ENCODE measurements around the gene PAQR5. TPM values are rescaled to one million over a fixed set of nuclear protein-coding genes. Genes with fewer than 3 reads are reported as not detected.

The PAQR5 gene
- total RNA-seq, 1 experiment from 2014 or later = 34.0 TPM

GRCh38 chr15:69392352-69392751 lies 93.6 kb downstream of the PAQR5 start:
- ATAC-seq = no peak
- no peaks in the 10 kb centered on the region for H3K36me3 ChIP-seq (ENCODE audit: control insufficient read depth in 1 of 2, insufficient read depth in 2 of 2, low read length in 2 of 2)
- no peak overlapping the region for H3K4me3 ChIP-seq (replicated peaks in 1 of 2; ENCODE audit: low read depth in 1 of 2, low read length in 2 of 2)
- H3K4me1 ChIP-seq (ENCODE audit: control insufficient read depth in 1 of 2, insufficient read depth in 2 of 2, low read length in 2 of 2) = peaks cover 26 to 47% of the 10 kb centered on the region in 2 experiments
- no TSS peak for BruUV-seq (replicated peaks)
- no peak overlapping the region for H2AFZ ChIP-seq (ENCODE audit: low read depth, low read length, poor library complexity, severe bottlenecking)
- TF ChIP-seq CEBPB (IDR thresholded peaks at IDR 0.05; ENCODE audit: low read depth) (no peak), ZBTB33 (IDR thresholded peaks at IDR 0.05; ENCODE audit: extremely low read depth, insufficient replicate concordance, low read length) (no peak), EZH2phosphoT487 (IDR thresholded peaks at IDR 0.05; ENCODE audit: borderline replicate concordance) (no peak), ELF1 (IDR thresholded peaks at IDR 0.05; ENCODE audit: borderline replicate concordance, low read depth) (no peak), POLR2A (IDR thresholded peaks at IDR 0.05; ENCODE audit: borderline replicate concordance, extremely low read depth, insufficient read depth, insufficient read length) (no peak), TCF7L2 (IDR thresholded peaks at IDR 0.05; ENCODE audit: borderline replicate concordance, extremely low read depth, insufficient read depth, insufficient read length) (no peak), SP1 (IDR thresholded peaks at IDR 0.05; ENCODE audit: low read depth) (no peak), YY1 (IDR thresholded peaks at IDR 0.05; ENCODE audit: extremely low read depth, insufficient replicate concordance, low read depth, low read length) (no peak), RAD21 (IDR thresholded peaks at IDR 0.05; ENCODE audit: low read depth) (no peak), EGR1 (IDR thresholded peaks at IDR 0.05; ENCODE audit: low read depth) (no peak), ZNF274 (IDR thresholded peaks at IDR 0.05; ENCODE audit: low read depth, low read length) (no peak), JUND (IDR thresholded peaks at IDR 0.05) (no peak), MAX (IDR thresholded peaks at IDR 0.05) (no peak), REST (IDR thresholded peaks at IDR 0.05; ENCODE audit: low read depth) (no peak), EZH2 (IDR thresholded peaks at IDR 0.05) (no peak), POLR2AphosphoS5 (IDR thresholded peaks at IDR 0.05; ENCODE audit: low read depth, low read length) (no peak), CBX3 (IDR thresholded peaks at IDR 0.05; ENCODE audit: low read depth) (no peak), ZFX (IDR thresholded peaks at IDR 0.05) (no peak)
- TF ChIP-seq, protein P1, sequence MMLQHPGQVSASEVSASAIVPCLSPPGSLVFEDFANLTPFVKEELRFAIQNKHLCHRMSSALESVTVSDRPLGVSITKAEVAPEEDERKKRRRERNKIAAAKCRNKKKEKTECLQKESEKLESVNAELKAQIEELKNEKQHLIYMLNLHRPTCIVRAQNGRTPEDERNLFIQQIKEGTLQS (IDR thresholded peaks at IDR 0.05) = no peak
- H3K9me3 ChIP-seq (ENCODE audit: control insufficient read depth in 1 of 2, insufficient read depth in 1 of 2, low read depth in 1 of 2, low read length in 2 of 2) = no peaks in the 10 kb centered on the region
- ChIA-PET POLR2A (interaction anchor here (1.0 kb wide), 1 partner anchor 13 kb away, joined by 3 read pairs; no protein-coding TSS in a partner anchor), RAD21 (ENCODE audit: low non-redundant PET in 1 of 2, low total read pairs in 2 of 2, uncharacterized antibody in 2 of 2, unreplicated experiment in 2 of 2) (no interaction called here), CTCF (interaction anchor here (3.6 kb wide), 1 partner anchor 333 kb away, joined by 18 read pairs; no protein-coding TSS in a partner anchor)
- H3K9ac ChIP-seq (ENCODE audit: low read length) = no peak overlapping the region
- H3K4me2 ChIP-seq (ENCODE audit: low read length) = no peak overlapping the region
- no peak for DNase-seq (ENCODE audit: low read depth, low spot score)
- H3K79me2 ChIP-seq (ENCODE audit: insufficient read depth, low read length) = no peaks in the 10 kb centered on the region
- H4K20me1 ChIP-seq (ENCODE audit: insufficient read depth) = no peaks in the 10 kb centered on the region
- H3K27me3 ChIP-seq (ENCODE audit: insufficient read depth, low read length) = no peaks in the 10 kb centered on the region
- intact Hi-C loops (cut with micrococcal nuclease) = loop anchor here (5.0 kb wide), 3 partner anchors 95 to 230 kb away; partner anchors contain the start of genes GLCE and PAQR5
- no peaks in the 10 kb centered on the region for H3K9me2 ChIP-seq (ENCODE audit: insufficient read depth)
- no peak overlapping the region for H3K27ac ChIP-seq (ENCODE audit: low read depth, low read length)

Measured in HCT116 (cell line).